ENCODE measurements around the gene ABCC1. TPM values are rescaled to one million over a fixed set of nuclear protein-coding genes. Genes with fewer than 3 reads are reported as not detected.

ABCC1 gene
- total and polyA plus RNA-seq, 2 of the 8 experiments (the other 6 are each of a cell fraction or from before 2014, with no cell fraction given): 42.6 to 66.8 TPM

DNA sequence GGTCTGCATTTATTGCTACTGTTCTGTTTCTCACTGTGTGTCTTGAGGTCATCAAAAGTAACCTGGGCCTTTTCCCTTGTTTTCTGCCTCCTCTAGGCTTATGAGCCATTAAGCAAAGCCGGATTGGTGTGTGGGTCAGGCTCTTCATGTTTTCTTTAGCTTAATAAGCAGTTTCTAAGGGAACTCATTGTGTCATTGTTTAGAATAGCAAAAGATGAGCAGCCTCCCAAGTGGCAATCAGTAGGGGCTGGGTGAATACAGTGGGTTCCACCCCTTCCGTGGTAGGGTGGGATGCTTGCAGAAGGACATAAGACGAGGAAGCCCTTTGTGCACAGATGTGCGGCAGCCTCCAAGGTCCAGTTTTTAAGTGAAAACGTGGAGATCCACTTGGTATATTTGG is 34.5 kb downstream of the ABCC1 start (continued):
- TF ChIP-seq, protein P1, sequence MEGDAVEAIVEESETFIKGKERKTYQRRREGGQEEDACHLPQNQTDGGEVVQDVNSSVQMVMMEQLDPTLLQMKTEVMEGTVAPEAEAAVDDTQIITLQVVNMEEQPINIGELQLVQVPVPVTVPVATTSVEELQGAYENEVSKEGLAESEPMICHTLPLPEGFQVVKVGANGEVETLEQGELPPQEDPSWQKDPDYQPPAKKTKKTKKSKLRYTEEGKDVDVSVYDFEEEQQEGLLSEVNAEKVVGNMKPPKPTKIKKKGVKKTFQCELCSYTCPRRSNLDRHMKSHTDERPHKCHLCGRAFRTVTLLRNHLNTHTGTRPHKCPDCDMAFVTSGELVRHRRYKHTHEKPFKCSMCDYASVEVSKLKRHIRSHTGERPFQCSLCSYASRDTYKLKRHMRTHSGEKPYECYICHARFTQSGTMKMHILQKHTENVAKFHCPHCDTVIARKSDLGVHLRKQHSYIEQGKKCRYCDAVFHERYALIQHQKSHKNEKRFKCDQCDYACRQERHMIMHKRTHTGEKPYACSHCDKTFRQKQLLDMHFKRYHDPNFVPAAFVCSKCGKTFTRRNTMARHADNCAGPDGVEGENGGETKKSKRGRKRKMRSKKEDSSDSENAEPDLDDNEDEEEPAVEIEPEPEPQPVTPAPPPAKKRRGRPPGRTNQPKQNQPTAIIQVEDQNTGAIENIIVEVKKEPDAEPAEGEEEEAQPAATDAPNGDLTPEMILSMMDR (IDR thresholded peaks at IDR 0.05; ENCODE audit: control extremely low read depth in 1 of 3, insufficient read depth in 1 of 3, low read depth in 1 of 3, low read length in 3 of 3): no peak
- TF ChIP-seq BACH1 (IDR thresholded peaks at IDR 0.05; ENCODE audit: low read length): no peak
